Chondrocyte (in vitro differentiated cells): ENCODE results near the gene CEACAM19. TPM values are rescaled to one million over a fixed set of nuclear protein-coding genes. Genes with fewer than 3 reads are reported as not detected.

ENCODE experiments used
- DNase-seq: peaks from one replicate; pipeline ENCODE4 v3.0.0; 2021; ENCODE audit warnings: mixed read lengths, low spot score
- H3K27ac Mint-ChIP-seq: one replicate; pipeline ENCODE4 v1.8.0; 2021; ENCODE audit warnings: mild to moderate bottlenecking, moderate library complexity, mixed read lengths; ENCODE audit not compliant: unreplicated experiment
- H3K27me3 Mint-ChIP-seq: 2 replicates; pipeline ENCODE4 v1.8.0; 2021; ENCODE audit warnings: low read depth, mixed read lengths
- H3K36me3 Mint-ChIP-seq: 2 replicates; pipeline ENCODE4 v1.8.0; 2021; ENCODE audit warnings: low read depth, mixed read lengths
- H3K4me1 Mint-ChIP-seq: 2 replicates; pipeline ENCODE4 v1.8.0; 2021; ENCODE audit warnings: low read depth, mild to moderate bottlenecking, mixed read lengths
- H3K4me3 Mint-ChIP-seq: one replicate; pipeline ENCODE4 v1.8.0; 2021; ENCODE audit warnings: mild to moderate bottlenecking, moderate library complexity, mixed read lengths; ENCODE audit not compliant: unreplicated experiment
- H3K9me3 Mint-ChIP-seq: 2 replicates; pipeline ENCODE4 v1.8.0; 2021; ENCODE audit warnings: low read depth, mixed read lengths
- CTCF ChIP-seq: fragments of 200-600 bp; sonication (generic); IDR thresholded peaks from 2 replicates; pipeline ENCODE4 v1.5.0; 2021; ENCODE audit warnings: antibody characterized with exemption, mild to moderate bottlenecking, moderate library complexity
- total RNA-seq: library from RNA; stranded (reverse); gene quantifications from 3 replicates; pipeline ENCODE4 v1.2.1, GENCODE V29; 2021

CEACAM19 gene
- total RNA-seq, 1 donor from 2014 or later, result 6.5 TPM

DNA sequence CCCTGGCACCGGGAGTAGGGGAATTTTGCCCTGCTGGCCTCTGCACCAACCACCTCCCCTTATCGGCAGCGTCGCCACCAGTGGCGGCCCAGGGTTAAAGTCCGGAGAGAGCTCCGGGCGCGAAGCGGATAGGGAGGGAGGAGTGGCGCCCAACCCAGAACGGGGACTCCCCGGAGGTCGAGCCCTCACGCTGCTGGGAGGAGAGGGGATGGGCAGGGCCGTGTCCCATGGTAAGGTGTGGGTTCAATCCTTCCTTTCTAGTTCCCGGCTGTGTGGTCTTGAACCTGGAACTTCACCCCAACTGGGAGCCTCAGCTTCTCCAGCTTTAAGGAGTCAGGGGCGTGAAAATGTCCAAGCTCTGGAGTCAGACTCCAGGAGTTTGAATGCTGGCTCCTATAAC, 54.0 kb downstream of the CEACAM19 start:
- no peaks in the 10 kb centered on the region for H3K36me3 Mint-ChIP-seq
- DNase-seq, result no peak
- no peak overlapping the region for H3K4me3 Mint-ChIP-seq
- no peak overlapping the region for H3K27ac Mint-ChIP-seq
- peaks cover 19% of the 10 kb centered on the region for H3K4me1 Mint-ChIP-seq
- no peaks in the 10 kb centered on the region for H3K27me3 Mint-ChIP-seq
- TF ChIP-seq CTCF, result no peak
- no peaks in the 10 kb centered on the region for H3K9me3 Mint-ChIP-seq

GRCh38 chr19:44725684-44726083, 54.4 kb downstream of the CEACAM19 start:
- Mint-ChIP-seq H3K27ac (no peak overlapping the region), H3K4me3 (no peak overlapping the region), H3K36me3 (no peaks in the 10 kb centered on the region), H3K4me1 (peaks cover 19% of the 10 kb centered on the region), H3K9me3 (no peaks in the 10 kb centered on the region), H3K27me3 (no peaks in the 10 kb centered on the region)
- TF ChIP-seq CTCF, result no peak
- no peak for DNase-seq

DNA sequence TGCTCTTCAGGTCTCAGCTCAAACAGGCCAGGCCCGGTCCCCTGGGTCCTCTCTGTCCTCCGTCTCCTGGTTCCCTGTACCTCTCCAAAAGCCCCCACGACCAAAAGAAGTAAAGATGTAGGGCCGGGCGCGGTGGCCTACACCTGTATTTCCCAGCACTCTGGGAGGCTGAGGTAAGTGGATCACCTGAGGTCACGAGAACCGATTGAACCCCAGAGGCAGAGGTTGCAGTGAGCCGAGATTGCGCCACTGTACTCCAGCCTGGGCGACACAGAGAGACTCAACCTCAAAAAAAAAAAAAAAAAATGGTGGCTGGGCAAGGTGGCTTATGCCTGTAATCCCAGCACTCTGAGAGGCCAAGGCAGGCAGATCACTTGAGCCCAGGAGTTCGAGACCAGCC, 55.2 kb downstream of the CEACAM19 start:
- no peak for TF ChIP-seq CTCF
- Mint-ChIP-seq H3K27ac (peak overlapping the region; percentile 12), H3K27me3 (no peaks in the 10 kb centered on the region), H3K4me1 (peaks cover 19% of the 10 kb centered on the region), H3K4me3 (no peak overlapping the region), H3K36me3 (no peaks in the 10 kb centered on the region), H3K9me3 (no peaks in the 10 kb centered on the region)
- DNase-seq, result no peak

DNA sequence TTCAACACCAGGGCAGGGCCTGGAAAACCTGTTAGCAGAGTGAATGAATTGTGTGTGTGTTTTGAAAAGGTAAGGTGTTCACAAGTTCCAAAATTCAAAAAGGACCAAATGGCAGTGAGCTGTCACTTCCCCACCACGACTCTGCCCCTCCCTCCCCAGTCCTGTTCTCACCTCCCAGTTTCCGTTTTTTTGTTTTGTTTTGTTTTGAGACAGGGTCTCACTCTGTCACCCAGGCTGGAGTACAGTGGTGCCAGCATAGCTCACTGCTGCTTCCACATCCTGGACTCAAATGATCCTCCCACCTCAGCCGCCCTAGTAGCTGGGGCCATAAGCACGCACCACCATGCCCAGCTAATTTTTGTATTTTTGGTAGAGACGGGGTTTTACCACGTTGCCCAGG, 56.9 kb downstream of the CEACAM19 start:
- no peak for TF ChIP-seq CTCF
- no peaks in the 10 kb centered on the region for H3K27me3 Mint-ChIP-seq
- DNase-seq, result no peak
- H3K36me3 Mint-ChIP-seq, result no peaks in the 10 kb centered on the region
- no peaks in the 10 kb centered on the region for H3K9me3 Mint-ChIP-seq
- no peak overlapping the region for H3K27ac Mint-ChIP-seq
- H3K4me1 Mint-ChIP-seq, result peaks cover 19% of the 10 kb centered on the region
- no peak overlapping the region for H3K4me3 Mint-ChIP-seq

DNA sequence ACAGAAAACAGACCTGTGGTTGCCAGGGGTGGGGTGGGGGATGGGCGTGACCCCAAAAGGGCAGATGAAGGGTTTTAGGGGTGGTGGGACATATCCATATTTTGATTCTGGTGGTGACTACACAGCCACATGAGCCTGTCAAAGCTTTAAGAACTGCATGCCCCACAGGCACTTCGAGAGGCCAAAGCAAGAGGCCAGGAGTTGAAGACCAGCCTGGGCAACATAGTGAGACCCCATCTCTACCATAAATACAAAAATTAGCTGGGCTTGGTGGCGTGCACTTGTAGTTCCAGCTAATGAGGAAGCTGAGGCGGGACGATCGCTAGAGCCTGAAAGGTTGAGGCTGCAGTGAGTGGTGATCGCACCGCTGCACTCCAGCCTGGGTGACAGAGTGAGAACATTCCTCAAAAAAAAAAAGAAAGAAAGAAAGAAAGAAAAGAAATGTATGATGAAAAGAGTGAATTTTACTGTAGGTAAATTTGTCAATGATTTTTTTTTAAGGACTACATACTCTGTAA, 58.3 kb downstream of the CEACAM19 start:
- no peak for TF ChIP-seq CTCF

More for the DNA sequence above, 58.3 kb downstream of the CEACAM19 start:
- no peak overlapping the region for H3K27ac Mint-ChIP-seq
- H3K36me3 Mint-ChIP-seq, result no peaks in the 10 kb centered on the region
- H3K27me3 Mint-ChIP-seq, result no peaks in the 10 kb centered on the region
- no peak for DNase-seq
- no peaks in the 10 kb centered on the region for H3K9me3 Mint-ChIP-seq
- peaks cover 12% of the 10 kb centered on the region for H3K4me1 Mint-ChIP-seq
- no peak overlapping the region for H3K4me3 Mint-ChIP-seq
